GM18951 (cell line): ENCODE data around the gene PRR13.

ENCODE experiments used
- POLR2A ChIP-seq: IDR thresholded peaks from 4 replicates; pipeline ENCODE4 v1.6.1; 2011; ENCODE audit warnings: mild to moderate bottlenecking; ENCODE audit not compliant: insufficient read length, insufficient read depth; ENCODE audit errors: extremely low read depth
- in situ Hi-C: fragments of 300-500 bp; cut with MboI; formaldehyde crosslinking; loops from one replicate; pipeline ENCODE4 v1.12.0; 2022; ENCODE audit warnings: low sequenced_read_pairs, mixed read lengths, inconsistent platforms; ENCODE audit not compliant: unreplicated experiment

Gene PRR13

DNA sequence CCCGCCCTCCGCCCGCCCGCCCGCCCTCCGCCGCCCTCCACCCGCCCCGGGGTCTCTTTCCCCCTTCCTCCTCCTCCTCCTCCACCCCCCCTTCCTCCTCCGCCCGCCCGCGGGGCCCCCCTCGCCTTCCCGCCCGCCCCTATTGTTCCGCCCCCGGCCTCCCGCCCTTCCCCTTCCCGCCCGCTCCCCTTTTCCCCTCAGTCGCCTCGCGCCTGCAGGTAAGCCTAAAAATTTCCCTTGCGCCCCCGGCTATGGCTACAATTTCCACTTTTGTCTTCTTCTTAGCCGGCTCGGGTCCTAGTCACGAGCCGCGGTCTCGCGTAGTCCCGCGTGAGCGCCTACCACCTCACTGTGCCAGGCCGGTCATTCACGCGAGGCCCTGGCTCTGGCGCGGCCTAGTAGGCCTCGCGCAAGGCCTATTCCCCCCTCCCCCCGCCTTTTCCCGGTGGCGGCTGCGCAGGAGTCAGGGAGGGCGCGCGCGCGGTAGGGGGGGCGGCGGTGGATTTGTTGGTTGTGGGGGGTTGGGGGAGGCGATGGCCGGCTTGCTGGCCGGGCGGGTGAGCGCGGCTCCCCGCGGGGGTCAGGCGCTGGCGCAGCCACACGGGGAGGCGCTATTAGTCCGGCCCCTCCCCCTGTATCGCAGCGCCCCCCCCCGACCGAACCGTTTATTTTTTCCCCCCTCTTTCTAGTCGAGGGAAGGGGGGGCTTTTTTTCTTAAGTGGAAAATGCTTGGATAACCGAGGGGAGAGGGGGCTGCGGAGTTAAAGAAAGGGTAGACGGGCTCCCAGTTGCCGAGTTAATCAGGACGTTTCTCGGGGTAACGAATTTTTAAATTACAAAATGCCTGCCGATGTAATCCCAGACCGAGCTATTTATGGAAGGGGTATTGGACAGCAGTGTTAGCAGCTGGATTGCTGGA, 10.9 kb downstream of the PRR13 start:
- in situ Hi-C loops = no loop called here
- no peak for TF ChIP-seq POLR2A

DNA sequence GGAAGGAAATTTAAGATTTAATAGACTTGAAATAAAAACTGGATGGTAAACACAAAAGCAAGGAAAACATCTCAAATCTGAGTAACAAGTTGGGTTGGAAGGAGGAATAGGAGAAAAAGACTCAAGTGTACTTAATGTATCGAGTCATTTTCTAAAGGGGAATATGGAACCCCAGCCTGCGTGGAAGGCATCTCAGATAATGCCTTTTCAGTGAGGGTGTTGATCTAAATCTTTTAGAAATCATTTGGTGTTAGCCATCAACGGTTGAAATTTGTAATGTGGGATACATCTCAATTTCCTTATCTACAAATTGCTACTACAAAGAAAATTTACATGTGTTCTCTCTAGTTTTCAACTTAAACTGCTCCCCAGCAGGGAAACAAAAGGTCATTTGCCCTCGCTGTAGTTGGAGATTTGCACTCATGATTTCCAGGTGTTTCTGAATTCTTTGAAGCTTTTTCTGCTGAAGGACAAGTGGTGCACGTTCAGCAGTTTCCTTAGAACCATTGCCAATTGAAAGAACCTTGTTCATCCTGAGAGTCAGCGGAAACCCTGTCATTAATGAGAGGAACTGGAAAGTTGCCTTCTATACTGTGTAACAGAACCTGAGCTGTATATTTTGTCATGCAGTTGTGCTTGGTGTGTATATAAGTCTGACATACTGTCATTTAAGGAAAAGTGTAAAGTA, 12.6 kb downstream of the PRR13 start:
- TF ChIP-seq POLR2A = no peak
- in situ Hi-C loops = no loop called here

DNA sequence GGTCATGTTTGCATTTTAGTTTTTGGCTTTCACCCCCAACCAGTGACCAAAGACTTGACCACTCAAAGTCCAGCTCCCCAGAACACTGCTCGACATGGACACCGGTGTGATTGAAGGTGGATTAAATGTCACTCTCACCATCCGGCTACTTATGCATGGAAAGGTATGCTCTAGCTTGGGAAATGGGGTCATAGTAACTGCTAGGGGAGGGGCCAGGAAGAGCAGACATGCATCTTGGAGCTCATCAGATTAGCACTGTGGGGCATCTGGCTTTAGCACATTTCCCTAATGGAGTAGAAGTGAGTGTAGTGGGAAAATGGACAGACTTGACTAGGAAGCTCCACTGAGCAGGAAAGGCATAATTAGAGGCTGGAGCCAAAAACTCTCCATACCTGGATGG, 13.2 kb downstream of the PRR13 start:
- no peak for TF ChIP-seq POLR2A
- in situ Hi-C loops = no loop called here

DNA sequence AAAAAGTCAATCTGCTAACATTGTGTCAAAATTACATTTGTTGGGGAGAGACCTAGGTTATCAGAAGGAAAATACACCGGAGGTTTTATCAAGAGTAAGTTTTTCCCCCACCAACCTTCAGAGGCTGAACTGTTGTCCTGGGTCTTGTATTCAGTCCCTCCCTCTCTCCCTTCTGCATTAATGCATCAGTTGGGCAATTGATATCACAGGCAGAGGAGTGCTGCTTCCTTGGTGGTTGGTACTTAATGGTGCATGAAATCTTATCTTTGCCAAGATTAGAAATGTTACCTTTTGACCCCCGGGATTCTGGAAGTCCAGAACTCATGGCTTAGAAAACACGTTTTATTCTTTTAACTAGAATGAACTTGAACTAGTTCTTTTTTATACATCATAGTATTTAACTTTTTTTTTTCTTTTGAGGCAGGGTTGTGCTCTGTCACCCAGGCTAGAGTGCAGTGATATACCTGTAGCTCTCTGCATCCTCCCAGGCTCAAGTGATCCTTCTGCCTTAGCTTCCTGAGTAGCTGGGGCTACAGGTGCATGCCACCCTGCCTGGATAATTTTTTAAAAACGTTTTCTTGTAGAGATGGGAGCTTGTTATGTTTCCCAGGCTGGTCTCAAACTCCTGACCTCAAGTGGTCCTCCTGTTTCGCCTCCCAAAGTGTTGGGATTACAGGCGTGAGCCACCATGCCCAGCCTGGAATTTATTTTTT, 15.3 kb downstream of the PRR13 start:
- in situ Hi-C loops = no loop called here
- TF ChIP-seq POLR2A = no peak

DNA sequence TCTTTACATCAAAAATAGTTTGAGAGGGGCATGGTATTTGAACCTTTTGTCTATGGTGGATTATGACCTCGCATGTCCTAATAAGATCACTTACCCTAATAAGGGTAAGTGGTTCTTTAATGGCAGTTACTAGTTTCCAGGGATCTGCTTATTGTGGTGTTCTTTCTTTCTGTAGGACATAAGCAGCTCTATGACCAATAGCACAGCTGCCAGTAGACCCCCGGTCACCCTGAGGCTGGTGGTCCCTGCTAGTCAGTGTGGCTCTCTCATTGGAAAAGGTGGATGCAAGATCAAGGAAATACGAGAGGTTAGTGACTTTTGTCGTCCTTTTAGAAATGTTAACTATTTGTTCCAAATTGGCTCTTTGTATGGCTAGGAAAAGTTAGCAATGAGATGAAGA, 17.6 kb downstream of the PRR13 start:
- in situ Hi-C loops = no loop called here
- no peak for TF ChIP-seq POLR2A

DNA sequence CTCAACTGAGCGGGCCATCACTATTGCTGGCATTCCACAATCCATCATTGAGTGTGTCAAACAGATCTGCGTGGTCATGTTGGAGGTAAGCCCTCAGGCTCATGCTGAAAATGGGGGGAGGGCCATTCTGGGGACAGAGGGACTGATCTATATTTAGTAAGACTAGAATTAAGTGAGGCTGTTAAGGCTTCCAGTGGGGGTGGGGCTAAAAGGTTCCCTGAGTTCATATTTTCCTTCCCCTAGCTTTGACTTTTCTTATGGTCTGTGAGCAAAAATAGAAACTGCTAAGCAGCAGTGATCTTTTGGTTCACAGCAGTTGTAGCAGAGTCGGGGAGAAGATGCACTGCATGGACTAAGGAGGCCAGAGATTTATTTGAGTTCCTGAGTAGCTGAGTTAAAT, 19.5 kb downstream of the PRR13 start:
- no peak for TF ChIP-seq POLR2A

DNA sequence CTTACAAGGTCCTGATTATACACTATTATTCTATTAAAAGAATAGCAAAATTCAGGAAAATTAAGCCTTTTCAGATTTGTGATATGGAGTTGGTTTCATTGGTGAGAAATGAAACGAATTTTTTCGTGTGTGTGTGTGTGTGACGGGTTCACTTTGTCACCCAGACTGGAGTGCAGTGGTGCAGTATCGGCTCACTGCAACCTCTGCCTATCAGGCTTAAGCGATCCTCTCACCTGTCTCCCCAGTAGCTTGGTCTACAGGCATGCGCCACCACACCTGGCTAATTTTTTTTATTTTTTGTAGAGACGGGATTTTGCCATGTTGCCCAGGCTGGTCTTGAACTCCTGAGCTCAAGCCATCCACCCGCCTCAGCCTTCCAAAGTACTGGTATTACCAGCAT, 20.1 kb downstream of the PRR13 start:
- in situ Hi-C loops = no loop called here
- no peak for TF ChIP-seq POLR2A

More for the DNA sequence above, 19.5 kb downstream of the PRR13 start:
- in situ Hi-C loops = no loop called here

DNA sequence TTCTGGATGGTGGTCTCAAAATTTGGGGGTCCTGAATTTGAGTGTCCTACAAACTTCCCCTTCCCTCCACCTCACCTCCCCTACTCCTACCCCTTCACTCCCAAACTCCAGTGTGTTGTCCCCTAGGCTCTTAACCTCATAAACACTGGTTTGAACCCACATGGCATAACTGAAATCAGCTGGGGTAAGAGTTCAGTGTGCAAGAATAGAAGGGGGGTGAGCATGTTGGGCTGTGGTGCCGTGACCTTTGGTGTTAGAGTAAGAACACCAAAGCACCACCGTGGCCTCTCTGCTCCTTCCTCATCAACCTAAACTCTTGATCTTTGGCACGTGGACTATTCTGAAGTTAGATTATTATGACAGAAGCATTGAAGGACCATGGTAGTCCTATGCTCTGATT, 21.4 kb downstream of the PRR13 start:
- no peak for TF ChIP-seq POLR2A
- in situ Hi-C loops = no loop called here

DNA sequence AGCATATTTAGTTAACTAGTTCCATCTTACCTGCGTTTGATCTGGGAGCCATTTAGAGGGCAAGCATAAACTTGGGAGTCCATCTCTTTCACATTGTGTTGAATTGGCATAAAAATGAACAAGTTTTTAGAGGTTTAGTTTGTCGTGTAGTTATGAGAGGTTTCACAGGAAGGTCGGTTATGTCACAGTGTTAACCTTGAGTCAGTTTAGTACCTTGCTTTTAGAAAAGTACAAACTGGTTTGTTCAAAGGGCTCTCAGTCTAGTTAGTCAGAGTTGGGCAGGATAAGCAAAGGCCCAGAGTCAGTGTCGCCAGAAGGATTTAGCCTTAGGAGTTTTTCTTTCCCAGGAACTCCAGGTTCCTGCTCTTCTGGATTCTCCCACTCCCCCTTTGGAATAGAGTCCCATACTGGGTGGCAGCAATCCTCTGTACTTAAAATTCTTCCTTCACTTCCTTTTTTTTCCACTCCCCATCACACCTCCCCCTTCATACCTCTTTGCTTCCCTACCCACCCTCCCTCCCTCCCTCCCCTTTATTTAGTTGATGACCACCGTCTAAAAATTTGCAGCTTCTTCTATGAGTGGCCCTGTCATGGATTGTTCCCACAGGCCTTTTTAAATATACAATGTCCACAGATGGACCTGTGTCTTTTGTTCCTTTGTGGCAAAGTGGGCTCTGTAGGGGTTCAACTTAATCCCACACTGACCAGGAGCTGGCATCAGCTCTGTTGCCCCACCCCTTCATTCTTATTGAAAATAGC, 22.4 kb downstream of the PRR13 start:
- in situ Hi-C loops = no loop called here

DNA sequence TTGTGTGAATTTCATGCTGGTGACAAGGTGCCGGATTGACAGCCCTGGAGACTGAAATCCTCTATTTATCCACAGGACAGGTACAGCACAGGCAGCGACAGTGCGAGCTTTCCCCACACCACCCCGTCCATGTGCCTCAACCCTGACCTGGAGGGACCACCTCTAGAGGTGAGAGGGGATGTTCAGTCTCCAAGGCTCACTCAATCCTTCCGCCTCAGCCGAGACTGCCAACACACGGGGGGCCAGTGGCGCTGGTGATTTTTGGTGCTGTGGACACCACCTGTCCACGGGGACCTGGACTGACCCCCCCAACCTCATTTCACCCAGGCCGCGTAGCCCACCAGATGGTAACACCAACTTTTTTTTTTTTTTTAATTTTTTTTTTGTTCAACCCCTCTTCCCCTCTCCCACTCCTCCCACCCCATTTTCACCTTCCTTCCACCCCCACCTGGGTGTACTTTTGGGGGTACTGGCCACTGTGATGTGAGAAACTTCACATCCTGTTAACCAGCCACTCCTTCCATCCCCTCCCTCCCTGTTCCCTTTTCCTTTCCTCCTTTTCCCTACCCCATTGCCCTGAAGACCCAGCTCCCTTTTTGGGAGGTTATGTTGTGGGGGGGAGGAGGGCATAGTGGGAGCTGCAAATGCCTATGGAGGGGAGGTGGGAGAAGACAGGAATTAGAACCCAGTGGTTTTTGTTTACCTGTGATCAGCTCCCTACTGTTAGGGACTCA, 23.3 kb downstream of the PRR13 start:
- in situ Hi-C loops = no loop called here
- TF ChIP-seq POLR2A = no peak

More for the DNA sequence above, 22.4 kb downstream of the PRR13 start:
- TF ChIP-seq POLR2A = no peak

DNA sequence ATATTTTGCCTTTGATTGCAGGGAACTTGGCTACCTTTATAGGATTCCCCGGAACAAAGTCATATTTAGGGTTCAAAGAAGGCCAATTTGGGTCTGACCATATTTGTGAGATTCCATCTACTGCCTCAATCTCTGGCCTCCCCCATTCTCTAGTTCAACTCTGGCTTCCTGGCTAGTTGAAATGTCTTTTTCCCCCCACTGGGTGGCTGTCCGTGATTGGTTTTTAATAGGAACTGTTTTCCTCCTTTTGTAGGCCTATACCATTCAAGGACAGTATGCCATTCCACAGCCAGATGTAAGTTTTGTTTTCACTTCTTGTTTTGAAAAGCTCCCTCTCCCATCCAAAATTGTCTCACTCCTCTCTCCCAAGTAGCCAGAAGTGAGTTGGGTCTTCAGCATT, 24.1 kb downstream of the PRR13 start:
- no peak for TF ChIP-seq POLR2A
- in situ Hi-C loops = no loop called here

DNA sequence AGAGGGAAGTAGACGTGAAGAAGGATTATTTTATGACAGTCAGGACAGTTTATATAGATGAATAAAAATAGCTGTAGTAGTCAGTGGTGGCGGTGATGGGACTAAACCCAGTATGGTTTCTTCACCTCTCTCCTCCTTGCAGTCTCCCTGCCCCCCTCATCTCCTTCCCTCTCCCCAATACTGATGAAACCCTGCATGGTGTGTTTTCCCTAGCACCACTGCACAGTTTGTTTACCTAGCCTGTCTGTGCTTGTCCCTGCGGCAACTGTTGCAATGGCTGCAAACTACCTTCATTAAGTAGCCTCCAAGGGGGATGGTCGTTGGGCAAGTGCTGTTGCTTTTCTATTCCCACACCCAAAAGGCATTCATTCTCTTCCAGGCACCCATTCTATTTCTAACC, 25.1 kb downstream of the PRR13 start:
- in situ Hi-C loops = no loop called here
- no peak for TF ChIP-seq POLR2A
